Endometrium (tissue), 2 donors: ENCODE data around the gene ATP2B2.

Source experiments
- FAIRE-seq: peaks from 2 replicates; lab custom pipeline; 2012; peaks lifted over from hg19 to GRCh38; lab: Jason Lieb, UNC
- donor health status: control.
- donor health status: control.

Gene ATP2B2

GRCh38 chr3:10358309-10358980 is 146.9 kb downstream of the ATP2B2 start:
- FAIRE-seq: no peak

GRCh38 chr3:10357592-10358308 is 147.6 kb downstream of the ATP2B2 start:
- no peak for FAIRE-seq

- FAIRE-seq: no peak
Observed at GRCh38 chr3:10357095-10357494, 148.3 kb downstream of the ATP2B2 start.

GRCh38 chr3:10356461-10356981 is 148.9 kb downstream of the ATP2B2 start:
- FAIRE-seq: no peak

- no peak for FAIRE-seq
Observed at GRCh38 chr3:10354361-10355015, 150.9 kb downstream of the ATP2B2 start.

- no peak for FAIRE-seq
Observed at GRCh38 chr3:10353661-10354360, 151.6 kb downstream of the ATP2B2 start.

GRCh38 chr3:10353160-10353559 is 152.2 kb downstream of the ATP2B2 start:
- no peak for FAIRE-seq

- FAIRE-seq: no peak
Observed at GRCh38 chr3:10352146-10352911, 153.1 kb downstream of the ATP2B2 start.

GRCh38 chr3:10351013-10351735 is 154.2 kb downstream of the ATP2B2 start:
- no peak for FAIRE-seq

GRCh38 chr3:10350324-10350985 is 154.9 kb downstream of the ATP2B2 start:
- FAIRE-seq: no peak

- no peak for FAIRE-seq
Observed at GRCh38 chr3:10349801-10350200, 155.6 kb downstream of the ATP2B2 start.

GRCh38 chr3:10348404-10348721 is 157.0 kb downstream of the ATP2B2 start:
- no peak for FAIRE-seq

GRCh38 chr3:10347648-10348403 is 157.6 kb downstream of the ATP2B2 start:
- FAIRE-seq: no peak

GRCh38 chr3:10345911-10346310 is 159.5 kb downstream of the ATP2B2 start:
- no peak for FAIRE-seq

GRCh38 chr3:10344944-10345575 is 160.3 kb downstream of the ATP2B2 start:
- no peak for FAIRE-seq

GRCh38 chr3:10344147-10344943 is 161.0 kb downstream of the ATP2B2 start:
- FAIRE-seq: no peak

GRCh38 chr3:10343526-10343925 is 161.9 kb downstream of the ATP2B2 start:
- FAIRE-seq: no peak

GRCh38 chr3:10342781-10343180 is 162.6 kb downstream of the ATP2B2 start:
- FAIRE-seq: no peak
